Left forelimb (tissue), 1 donor: ENCODE data around the gene MYH11.

Source experiments
- DNase-seq: peaks from one replicate; pipeline ENCODE4 v3.0.0-alpha.2; 2018; ENCODE audit warnings: low spot score

The MYH11 gene

GRCh38 chr16:15856901-15857698 is at the start of gene MYH11:
MYH11 (minus strand) TSS chr16:15857028; CDS start chr16:15838252, 18,776 bp downstream.
- DNase-seq, result no peak

GRCh38 chr16:15906439-15906838 is 49.6 kb upstream of the MYH11 start:
- no peak for DNase-seq

- no peak for DNase-seq
Observed at GRCh38 chr16:15903960-15904359, 47.1 kb upstream of the MYH11 start.

- no peak for DNase-seq
Observed at GRCh38 chr16:15900901-15901500, 44.2 kb upstream of the MYH11 start.

- DNase-seq, result no peak
Observed at GRCh38 chr16:15900357-15900756, 43.5 kb upstream of the MYH11 start.

GRCh38 chr16:15899538-15900100 is 42.8 kb upstream of the MYH11 start:
- DNase-seq, result no peak

GRCh38 chr16:15898654-15899053 is 41.8 kb upstream of the MYH11 start:
- DNase-seq, result no peak

GRCh38 chr16:15897834-15898254 is 41.0 kb upstream of the MYH11 start:
- DNase-seq, result no peak

- DNase-seq, result no peak
Observed at GRCh38 chr16:15897121-15897780, 40.4 kb upstream of the MYH11 start.

GRCh38 chr16:15894571-15895374 is 37.9 kb upstream of the MYH11 start:
- DNase-seq, result no peak

- DNase-seq, result no peak
Observed at GRCh38 chr16:15891508-15891907, 34.7 kb upstream of the MYH11 start.

- DNase-seq, result peak; percentile 97
Observed at GRCh38 chr16:15888072-15888976, 31.5 kb upstream of the MYH11 start, which contains the start of gene CEP20. CEP20 (minus strand) TSS chr16:15888603; CDS start chr16:15888585, 18 bp downstream.

GRCh38 chr16:15887283-15887682 is 30.5 kb upstream of the MYH11 start:
- DNase-seq, result no peak

GRCh38 chr16:15886078-15886477 is 29.2 kb upstream of the MYH11 start:
- DNase-seq, result no peak

- DNase-seq, result no peak
Observed at GRCh38 chr16:15885560-15886001, 28.8 kb upstream of the MYH11 start.

- DNase-seq, result no peak
Observed at GRCh38 chr16:15882563-15882962, 25.7 kb upstream of the MYH11 start.

- no peak for DNase-seq
Observed at GRCh38 chr16:15881794-15882379, 25.1 kb upstream of the MYH11 start.

GRCh38 chr16:15880434-15881308 is 23.8 kb upstream of the MYH11 start:
- DNase-seq, result no peak

- no peak for DNase-seq
Observed at GRCh38 chr16:15879255-15879811, 22.5 kb upstream of the MYH11 start.
